K562 (cell line): ENCODE data around the gene GALE. TPM values are rescaled to one million over a fixed set of nuclear protein-coding genes. Genes with fewer than 3 reads are reported as not detected.
A peak's percentile ranks its signal among the peaks of the same experiment; 100 is the strongest.

Experiments
- CHAMP1 ChIP-seq: fragments of 450-650 bp; IDR thresholded peaks from 2 replicates; pipeline ENCODE4 v1.6.1; 2016; ENCODE audit warnings: mild to moderate bottlenecking
- HEY1 ChIP-seq: fragments of 250-450 bp; sonication (Bioruptor Pico); IDR thresholded peaks from 2 replicates; pipeline ENCODE4 v1.5.0; 2020; ENCODE audit warnings: mild to moderate bottlenecking, moderate library complexity, borderline replicate concordance
- MCM5 ChIP-seq: fragments of 450-650 bp; IDR thresholded peaks from 2 replicates; pipeline ENCODE4 v1.6.1; 2016; ENCODE audit warnings: low read depth
- MNT ChIP-seq, 2 experiments: fragments of 450-650 bp; conservative IDR thresholded peaks; 2 replicates each; pipeline ENCODE4 v1.6.1; 2017; ENCODE audit warnings: mild to moderate bottlenecking in 2 of 2, moderate library complexity in 2 of 2
- MTA2 ChIP-seq: fragments of 450-650 bp; IDR thresholded peaks from 2 replicates; pipeline ENCODE4 v1.6.1; 2016; ENCODE audit warnings: low read depth
- NKRF ChIP-seq: fragments of 450-650 bp; IDR thresholded peaks from 2 replicates; pipeline ENCODE4 v1.6.1; 2016; ENCODE audit warnings: borderline replicate concordance
- PCBP2 ChIP-seq: fragments of 200-400 bp; formaldehyde crosslinking; IDR thresholded peaks from 2 replicates; pipeline ENCODE4 v1.6.1; 2018; ENCODE audit warnings: low read length, low read depth, mild to moderate bottlenecking, moderate library complexity; ENCODE audit not compliant: poor library complexity, severe bottlenecking
- SMAD2 ChIP-seq: fragments of 150-350 bp; IDR thresholded peaks from 2 replicates; pipeline ENCODE4 v1.6.1; 2014; ENCODE audit warnings: low read depth, mild to moderate bottlenecking, low read length
- SRSF3 ChIP-seq: fragments of 200-400 bp; formaldehyde crosslinking; IDR thresholded peaks from 2 replicates; pipeline ENCODE4 v1.6.1; 2016; ENCODE audit warnings: mild to moderate bottlenecking, low read length, moderate library complexity; ENCODE audit not compliant: insufficient read depth
- TAF7 ChIP-seq: fragments of 450-650 bp; IDR thresholded peaks from 2 replicates; pipeline ENCODE4 v1.6.1; 2016; ENCODE audit warnings: missing genetic modification characterization, missing compliant biosample characterization
- TOE1 ChIP-seq, 2 experiments: fragments of 450-650 bp in 1 of 2; sonication (generic) in 1 of 2; formaldehyde crosslinking in 1 of 2; IDR thresholded peaks; 2 replicates each; pipeline versions ENCODE4 v1.7.1 to v1.8.0; 2016 to 2022; ENCODE audit warnings: borderline replicate concordance in 2 of 2, mild to moderate bottlenecking in 2 of 2, antibody characterized with exemption in 1 of 2, inconsistent platforms in 1 of 2, low read depth in 1 of 2, missing genetic modification reagents in 1 of 2, moderate library complexity in 1 of 2
- USF2 ChIP-seq: sonication (generic); formaldehyde crosslinking; IDR thresholded peaks from 2 replicates; pipeline ENCODE4 v1.5.0; 2020; ENCODE audit warnings: missing genetic modification reagents
- ZNF146 ChIP-seq: IDR thresholded peaks from one replicate; pipeline ENCODE4 v1.6.1; 2018; ENCODE audit warnings: missing compliant biosample characterization; ENCODE audit not compliant: unreplicated experiment
- ZNF584 ChIP-seq: fragments of 200-800 bp; sonication (Bioruptor generic); IDR thresholded peaks from 2 replicates; pipeline ENCODE4 v1.6.1; 2016; ENCODE audit warnings: low read depth, mild to moderate bottlenecking, missing genetic modification characterization, missing compliant biosample characterization
- ZNF639 ChIP-seq, 2 experiments: fragments of 200-800 bp in 1 of 2; sonication (Bioruptor generic) in 1 of 2; sonication (generic) in 1 of 2; formaldehyde crosslinking in 1 of 2; IDR thresholded peaks in 1 of 2; conservative IDR thresholded peaks in 1 of 2; 2 replicates each; pipeline versions ENCODE4 v1.5.0 to v1.6.1; 2016 to 2020; ENCODE audit warnings: missing compliant biosample characterization in 1 of 2, missing genetic modification characterization in 1 of 2, missing genetic modification reagents in 1 of 2
- ZNF75A ChIP-seq: fragments of 450-650 bp; formaldehyde crosslinking; IDR thresholded peaks from 2 replicates; pipeline ENCODE4 v1.4.0; 2020; ENCODE audit warnings: mild to moderate bottlenecking
- polyA plus RNA-seq, 8 experiments: library from polyadenylated mRNA; depleted of rRNA in 4 of 8; stranded (reverse) in 5 of 8; unstranded in 3 of 8; fragments of >200 nt; fragmentation: Nextera tagmentation in 2 of 8; fragmentation: Illumina TruSeq in 1 of 8; extraction: Ambion mirVana in 2 of 8; extraction: Trizol in 1 of 8; gene quantifications; 2 replicates each; pipeline versions ENCODE4 v1.2.1 to v1.2.3, GENCODE V29; 2011 to 2014; ENCODE audit warnings: inconsistent platforms in 1 of 8, missing spikeins in 1 of 8
- total RNA-seq, 7 experiments: library from RNA; depleted of rRNA in 6 of 7; stranded (reverse); fragments of >200 nt in 6 of 7; fragmentation: Illumina TruSeq in 2 of 7; extraction: Trizol in 2 of 7; gene quantifications; 2 replicates each; pipeline versions ENCODE4 v1.2.1 to v1.2.3, GENCODE V29; 2011 to 2021; ENCODE audit warnings: low replicate concordance in 1 of 7

GALE gene
- total and polyA plus RNA-seq, 9 of the 15 experiments (the other 6 are each of a cell fraction or from before 2014, with no cell fraction given): 8.4 to 139 (median 88.3) TPM

- TF ChIP-seq CHAMP1: peak; percentile 8; the same call in 1 of the 2 replicates
- 0 out of 2 replicates have a peak, but pooled peaks have one; percentile 40 for TF ChIP-seq TAF7 (tag)
- no peak for TF ChIP-seq SRSF3
- peak; percentile 88 for TF ChIP-seq MTA2
- no peak for TF ChIP-seq ZNF75A (CRISPR knock-in tag)
- TF ChIP-seq TOE1 (IDR thresholded peaks at IDR 0.05; ENCODE audit: borderline replicate concordance): no peak; the same call in none of the 2 replicates
- TF ChIP-seq TOE1 (CRISPR knock-in tag; IDR thresholded peaks at IDR 0.05; ENCODE audit: borderline replicate concordance, low read depth): 0 out of 2 replicates have a peak, but pooled peaks have one; percentile 21
- no peak for TF ChIP-seq MCM5
- TF ChIP-seq HEY1 (CRISPR knock-in tag): no peak
- TF ChIP-seq ZNF584 (CRISPR knock-in tag): no peak
- peak; percentile 97; the same call in 1 of the 2 replicates for TF ChIP-seq NKRF
- TF ChIP-seq SMAD2: no peak
- TF ChIP-seq USF2 (CRISPR knock-in tag): no peak
- peak in 1 of 2 experiments; percentile 84; a peak in 2 of 4 replicates for TF ChIP-seq ZNF639 (CRISPR knock-in tag; conservative IDR thresholded peaks at IDR 0.05 in 1 of 2, IDR thresholded peaks at IDR 0.05 in 1 of 2)
- TF ChIP-seq MNT (conservative IDR thresholded peaks at IDR 0.05): peak; percentile 95 to 98
- no peak for TF ChIP-seq PCBP2
- TF ChIP-seq ZNF146: no peak
These were observed 22.4 kb downstream of the GALE start, which contains the start of gene PITHD1 (continued) for GRCh38 chr1:23777979-23778814.
